Gastrocnemius medialis (tissue), 4 donors: ENCODE measurements around the gene PANK3.

Experiments used
- POLR2A ChIP-seq, 2 donors: fragments of 450-650 bp; IDR thresholded peaks; one replicate each; pipeline ENCODE4 v1.6.1; 2017; ENCODE audit warnings: antibody characterized with exemption in 2 of 2, mild to moderate bottlenecking in 2 of 2, moderate library complexity in 2 of 2
- TF ChIP-seq, protein P1 (sequence below), 5 experiments: fragments of 450-650 bp in 3 of 5; fragments of 200-600 bp in 2 of 5; sonication (generic) in 2 of 5; IDR thresholded peaks in 4 of 5; conservative IDR thresholded peaks in 1 of 5; 1 replicate in 4 of 5; 2 replicates in 1 of 5; pipeline ENCODE4 v1.5.1; 2016 to 2019; ENCODE audit warnings: antibody characterized with exemption in 5 of 5, mild to moderate bottlenecking in 3 of 5, moderate library complexity in 3 of 5

- TF ChIP-seq, protein P1, sequence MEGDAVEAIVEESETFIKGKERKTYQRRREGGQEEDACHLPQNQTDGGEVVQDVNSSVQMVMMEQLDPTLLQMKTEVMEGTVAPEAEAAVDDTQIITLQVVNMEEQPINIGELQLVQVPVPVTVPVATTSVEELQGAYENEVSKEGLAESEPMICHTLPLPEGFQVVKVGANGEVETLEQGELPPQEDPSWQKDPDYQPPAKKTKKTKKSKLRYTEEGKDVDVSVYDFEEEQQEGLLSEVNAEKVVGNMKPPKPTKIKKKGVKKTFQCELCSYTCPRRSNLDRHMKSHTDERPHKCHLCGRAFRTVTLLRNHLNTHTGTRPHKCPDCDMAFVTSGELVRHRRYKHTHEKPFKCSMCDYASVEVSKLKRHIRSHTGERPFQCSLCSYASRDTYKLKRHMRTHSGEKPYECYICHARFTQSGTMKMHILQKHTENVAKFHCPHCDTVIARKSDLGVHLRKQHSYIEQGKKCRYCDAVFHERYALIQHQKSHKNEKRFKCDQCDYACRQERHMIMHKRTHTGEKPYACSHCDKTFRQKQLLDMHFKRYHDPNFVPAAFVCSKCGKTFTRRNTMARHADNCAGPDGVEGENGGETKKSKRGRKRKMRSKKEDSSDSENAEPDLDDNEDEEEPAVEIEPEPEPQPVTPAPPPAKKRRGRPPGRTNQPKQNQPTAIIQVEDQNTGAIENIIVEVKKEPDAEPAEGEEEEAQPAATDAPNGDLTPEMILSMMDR (IDR thresholded peaks at IDR 0.05 in 4 of 5, conservative IDR thresholded peaks at IDR 0.05 in 1 of 5) = no peak
- TF ChIP-seq POLR2A (IDR thresholded peaks at IDR 0.05) = no peak
Observed at GRCh38 chr5:168620807-168621206, 41.6 kb upstream of the PANK3 start.
